Skin of body (tissue), 2 donors: ENCODE measurements around the gene ITGB6. TPM values are rescaled to one million over a fixed set of nuclear protein-coding genes. Genes with fewer than 3 reads are reported as not detected.

Experiments used
- DNase-seq: peaks from one replicate; lab custom pipeline; 2025; lab: John Stamatoyannopoulos, UW
- total RNA-seq: library from RNA; depleted of rRNA; stranded (reverse); fragments of >200 nt; gene quantifications from one replicate; pipeline ENCODE4 v1.2.3, GENCODE V29; 2014

ITGB6 gene
- total RNA-seq, 1 donor from 2014 or later: 11.6 TPM

GRCh38 chr2:160221391-160222276 lies 21.6 kb upstream of the ITGB6 start:
- peak; percentile 23 for DNase-seq

- peak; percentile 26 for DNase-seq
Measured at GRCh38 chr2:160220545-160221009, 20.5 kb upstream of the ITGB6 start.

- DNase-seq: no peak
Measured at GRCh38 chr2:160220026-160220425, 20.0 kb upstream of the ITGB6 start.

GRCh38 chr2:160214461-160215445 lies 14.7 kb upstream of the ITGB6 start:
- peak; percentile 34 for DNase-seq

- DNase-seq: no peak
Measured at GRCh38 chr2:160213511-160213910, 13.4 kb upstream of the ITGB6 start.

GRCh38 chr2:160210599-160211138 lies 10.6 kb upstream of the ITGB6 start:
- DNase-seq: no peak

GRCh38 chr2:160209516-160209856 lies 9.4 kb upstream of the ITGB6 start:
- no peak for DNase-seq

- DNase-seq: no peak
Measured at GRCh38 chr2:160208655-160209515, 8.8 kb upstream of the ITGB6 start.

GRCh38 chr2:160207804-160208654 lies 8.0 kb upstream of the ITGB6 start:
- no peak for DNase-seq

- no peak for DNase-seq
Measured at GRCh38 chr2:160207271-160207670, 7.2 kb upstream of the ITGB6 start.

GRCh38 chr2:160206436-160206835 lies 6.4 kb upstream of the ITGB6 start:
- DNase-seq: no peak

GRCh38 chr2:160205505-160205904 lies 5.4 kb upstream of the ITGB6 start:
- no peak for DNase-seq

- DNase-seq: no peak
Measured at GRCh38 chr2:160203422-160203821, 3.4 kb upstream of the ITGB6 start.

- DNase-seq: no peak
Measured at GRCh38 chr2:160203007-160203406, 2.9 kb upstream of the ITGB6 start.

GRCh38 chr2:160201849-160202539 lies 1.9 kb upstream of the ITGB6 start:
- DNase-seq: no peak

- DNase-seq: no peak
Measured at GRCh38 chr2:160200921-160201320, 849 bp upstream of the ITGB6 start.

- DNase-seq: no peak
Measured at GRCh38 chr2:160199053-160199452, 1.0 kb downstream of the ITGB6 start.

- no peak for DNase-seq
Measured at GRCh38 chr2:160197587-160197986, 2.5 kb downstream of the ITGB6 start.

- no peak for DNase-seq
Measured at GRCh38 chr2:160194946-160195345, 5.1 kb downstream of the ITGB6 start.
